Endothelial cell of umbilical vein (primary cell): ENCODE results near the gene HSDL2. TPM values are rescaled to one million over a fixed set of nuclear protein-coding genes. Genes with fewer than 3 reads are reported as not detected.

Source experiments
- BruUV-seq: library from RNA; stranded (reverse); fragments of 400-500 nt; replicated peaks from 2 replicates; lab custom pipeline; 2021; lab: Mats Ljungman, UMichigan
- CTCF ChIA-PET: fragments of 300-600, 350-600 bp; sonication (Branson Sonifier 250); formaldehyde crosslinking; loops from one replicate; lab custom pipeline; 2021; ENCODE audit warnings: antibody characterized with exemption, inconsistent platforms; lab: Charles Lee
- POLR2A ChIA-PET: fragments of 300-600, 350-600 bp; sonication (Branson Sonifier 250); formaldehyde crosslinking; loops from one replicate; lab custom pipeline; 2021; ENCODE audit warnings: antibody characterized with exemption, inconsistent platforms; lab: Charles Lee
- DNase-seq: peaks from one replicate; pipeline ENCODE4 v3.0.0-alpha.2; 2011; ENCODE audit warnings: low read depth, low spot score
- FAIRE-seq: peaks from 2 replicates; lab custom pipeline; 2011; peaks lifted over from hg19 to GRCh38; lab: Jason Lieb, UNC
- H2AFZ ChIP-seq: 2 replicates; pipeline ENCODE4 v1.6.0; 2012; ENCODE audit warnings: low read depth, low read length, control low read depth, inconsistent platforms
- H3K27ac ChIP-seq: 2 replicates; pipeline ENCODE4 v1.5.1; 2011; ENCODE audit warnings: low read depth, mild to moderate bottlenecking, control low read depth, low read length, moderate library complexity; ENCODE audit not compliant: insufficient read depth
- H3K27me3 ChIP-seq, 2 experiments: 2 replicates each; pipeline versions ENCODE4 v1.6.0 to v1.6.1; 2011; ENCODE audit warnings: low read length in 2 of 2, mixed read lengths in 1 of 2; ENCODE audit not compliant: control insufficient read depth in 2 of 2, insufficient read depth in 2 of 2
- H3K36me3 ChIP-seq, 2 experiments: 2 replicates in 1 of 2; 3 replicates in 1 of 2; pipeline ENCODE4 v1.5.1; 2011; ENCODE audit warnings: low read length in 2 of 2, mild to moderate bottlenecking in 1 of 2, moderate library complexity in 1 of 2; ENCODE audit not compliant: control insufficient read depth in 2 of 2, insufficient read depth in 2 of 2; ENCODE audit errors: extremely low read depth in 1 of 2
- H3K4me1 ChIP-seq: 3 replicates; pipeline ENCODE4 v1.5.1; 2011; ENCODE audit warnings: mild to moderate bottlenecking, low read length; ENCODE audit not compliant: control insufficient read depth, insufficient read depth; ENCODE audit errors: extremely low read depth
- H3K4me2 ChIP-seq: 2 replicates; pipeline ENCODE4 v1.6.1; 2011; ENCODE audit warnings: low read length, control low read depth, mixed read lengths; ENCODE audit not compliant: insufficient read depth
- H3K4me3 ChIP-seq, 3 experiments: fragments of 200-600 bp in 1 of 3; sonication (generic), shearing (Covaris generic) in 1 of 3; replicated peaks in 1 of 3; 2 replicates each; pipeline ENCODE4 v1.5.1; 2011 to 2016; ENCODE audit warnings: control low read depth in 3 of 3, low read length in 3 of 3, mild to moderate bottlenecking in 2 of 3, inconsistent platforms in 1 of 3, low read depth in 1 of 3, moderate library complexity in 1 of 3; ENCODE audit not compliant: insufficient read depth in 1 of 3
- H3K79me2 ChIP-seq: 2 replicates; pipeline ENCODE4 v1.6.0; 2012; ENCODE audit warnings: low read length, inconsistent platforms; ENCODE audit not compliant: control insufficient read depth, insufficient read depth
- H3K9ac ChIP-seq: replicated peaks from 2 replicates; pipeline ENCODE3; 2011; ENCODE audit warnings: low read length, control low read depth; ENCODE audit not compliant: insufficient read depth; ENCODE audit errors: extremely low read depth
- H3K9me1 ChIP-seq: replicated peaks from 3 replicates; pipeline ENCODE4 v1.6.0; 2011; ENCODE audit warnings: mild to moderate bottlenecking, low read length; ENCODE audit not compliant: control insufficient read depth, insufficient read depth; ENCODE audit errors: extremely low read depth
- H3K9me3 ChIP-seq: replicated peaks from 2 replicates; pipeline ENCODE4 v1.5.1; 2012; ENCODE audit warnings: low read length, inconsistent platforms; ENCODE audit not compliant: control insufficient read depth, insufficient read depth
- H4K20me1 ChIP-seq: replicated peaks from 2 replicates; pipeline ENCODE3; 2011; ENCODE audit warnings: mild to moderate bottlenecking, low read length; ENCODE audit not compliant: control insufficient read depth, insufficient read depth; ENCODE audit errors: extremely low read depth
- EZH2 ChIP-seq: IDR thresholded peaks from 2 replicates; pipeline ENCODE4 v1.6.1; 2012; ENCODE audit warnings: borderline replicate concordance, low read depth, mild to moderate bottlenecking, moderate library complexity, low read length, inconsistent platforms; ENCODE audit not compliant: severe bottlenecking
- FOS ChIP-seq: IDR thresholded peaks from 2 replicates; pipeline ENCODE4 v1.6.1; 2011; ENCODE audit warnings: mild to moderate bottlenecking, low read length, moderate library complexity, borderline replicate concordance; ENCODE audit not compliant: insufficient read depth
- GATA2 ChIP-seq: IDR thresholded peaks from 2 replicates; pipeline ENCODE4 v1.7.0; 2011; ENCODE audit warnings: low read depth, mild to moderate bottlenecking, moderate library complexity, mixed read lengths, low read length; ENCODE audit not compliant: insufficient read length, insufficient read depth
- JUN ChIP-seq: IDR thresholded peaks from 2 replicates; pipeline ENCODE4 v1.6.1; 2011; ENCODE audit warnings: borderline replicate concordance, low read depth; ENCODE audit not compliant: insufficient read length, insufficient read depth
- MYC ChIP-seq: IDR thresholded peaks from one replicate; pipeline ENCODE4 v1.6.1; 2011; ENCODE audit warnings: mild to moderate bottlenecking, low read depth, low read length
- POLR2A ChIP-seq: IDR thresholded peaks from 2 replicates; pipeline ENCODE4 v1.6.1; 2012; ENCODE audit warnings: low read depth, mild to moderate bottlenecking, control low read depth, low read length
- POLR2AphosphoS5 ChIP-seq: IDR thresholded peaks from 2 replicates; pipeline ENCODE4 v1.6.1; 2012; ENCODE audit warnings: low read depth, mild to moderate bottlenecking, control low read depth, low read length, moderate library complexity; ENCODE audit not compliant: insufficient read depth
- dilution Hi-C: fragments of 300-500 bp; cut with MboI; formaldehyde crosslinking; loops from one replicate; pipeline ENCODE4 v1.15.0; 2019; ENCODE audit warnings: low sequenced_read_pairs; ENCODE audit not compliant: extremely low pct_ligation_motif_present
- intact Hi-C: fragments of 100-400 bp; cut with micrococcal nuclease; formaldehyde crosslinking; loops from one replicate; pipeline ENCODE4 v1.10.0; 2022
- polyA plus RNA-seq, 4 experiments: library from polyadenylated mRNA; depleted of rRNA in 3 of 4; stranded (reverse) in 3 of 4; unstranded in 1 of 4; fragments of >200 nt; gene quantifications; 2 replicates each; pipeline versions ENCODE4 v1.2.1 to v1.2.3, GENCODE V29; 2011 to 2012; ENCODE audit warnings: missing spikeins in 1 of 4
- total RNA-seq: library from RNA; stranded (reverse); gene quantifications from 2 replicates; pipeline ENCODE4 v1.2.3, GENCODE V29; 2021
- TF ChIP-seq, protein P1 (sequence below): IDR thresholded peaks from 2 replicates; pipeline ENCODE4 v1.6.1; 2011; ENCODE audit not compliant: insufficient read depth, insufficient read length
- TF ChIP-seq, protein P2 (sequence below), 2 donors: IDR thresholded peaks; 1 replicate in 1 of 2; 2 replicates in 1 of 2; pipeline ENCODE4 v1.5.1; 2011; ENCODE audit warnings: low read length in 2 of 2, mild to moderate bottlenecking in 2 of 2, moderate library complexity in 2 of 2, control low read depth in 1 of 2, inconsistent platforms in 1 of 2, low read depth in 1 of 2; ENCODE audit not compliant: insufficient read depth in 1 of 2; ENCODE audit errors: extremely low read depth in 1 of 2

The HSDL2 gene
- total and polyA plus RNA-seq, 2 donors (not counting 3 experiments of a cell fraction or from before 2014, with no cell fraction given) = 5.6 to 22.1 TPM

DNA sequence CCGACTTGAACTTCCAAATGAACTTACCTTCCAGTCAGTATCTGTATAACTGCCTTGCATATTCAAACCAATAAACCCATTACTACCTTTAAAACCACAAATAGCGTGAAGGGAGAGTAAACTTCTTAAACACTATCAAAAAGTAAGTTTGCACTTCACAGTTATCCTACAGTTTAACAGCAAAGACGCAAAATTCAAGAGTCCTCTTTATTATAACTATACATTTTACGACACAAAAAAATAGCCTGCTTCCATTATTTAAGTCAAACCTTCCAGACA is 48.3 kb upstream of the HSDL2 start:
- TSS peak; percentile 19 for BruUV-seq
- H3K27me3 ChIP-seq = no peaks in the 10 kb centered on the region
- H3K9me3 ChIP-seq = no peaks in the 10 kb centered on the region
- TF ChIP-seq, protein P1, sequence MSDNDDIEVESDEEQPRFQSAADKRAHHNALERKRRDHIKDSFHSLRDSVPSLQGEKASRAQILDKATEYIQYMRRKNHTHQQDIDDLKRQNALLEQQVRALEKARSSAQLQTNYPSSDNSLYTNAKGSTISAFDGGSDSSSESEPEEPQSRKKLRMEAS = no peak
- TF ChIP-seq GATA2 (no peak), POLR2AphosphoS5 (no peak), EZH2 (no peak), FOS (no peak), MYC (no peak), POLR2A (no peak), JUN (no peak)
- TF ChIP-seq, protein P2, sequence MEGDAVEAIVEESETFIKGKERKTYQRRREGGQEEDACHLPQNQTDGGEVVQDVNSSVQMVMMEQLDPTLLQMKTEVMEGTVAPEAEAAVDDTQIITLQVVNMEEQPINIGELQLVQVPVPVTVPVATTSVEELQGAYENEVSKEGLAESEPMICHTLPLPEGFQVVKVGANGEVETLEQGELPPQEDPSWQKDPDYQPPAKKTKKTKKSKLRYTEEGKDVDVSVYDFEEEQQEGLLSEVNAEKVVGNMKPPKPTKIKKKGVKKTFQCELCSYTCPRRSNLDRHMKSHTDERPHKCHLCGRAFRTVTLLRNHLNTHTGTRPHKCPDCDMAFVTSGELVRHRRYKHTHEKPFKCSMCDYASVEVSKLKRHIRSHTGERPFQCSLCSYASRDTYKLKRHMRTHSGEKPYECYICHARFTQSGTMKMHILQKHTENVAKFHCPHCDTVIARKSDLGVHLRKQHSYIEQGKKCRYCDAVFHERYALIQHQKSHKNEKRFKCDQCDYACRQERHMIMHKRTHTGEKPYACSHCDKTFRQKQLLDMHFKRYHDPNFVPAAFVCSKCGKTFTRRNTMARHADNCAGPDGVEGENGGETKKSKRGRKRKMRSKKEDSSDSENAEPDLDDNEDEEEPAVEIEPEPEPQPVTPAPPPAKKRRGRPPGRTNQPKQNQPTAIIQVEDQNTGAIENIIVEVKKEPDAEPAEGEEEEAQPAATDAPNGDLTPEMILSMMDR (IDR thresholded peaks at IDR 0.05; ENCODE audit: extremely low read depth in 1 of 2, insufficient read depth in 1 of 2, low read depth in 1 of 2, low read length in 2 of 2) = no peak
- H3K27ac ChIP-seq = no peak overlapping the region
- H3K4me3 ChIP-seq = peak overlapping the region in 1 of 3 experiments; percentile 95
- intact Hi-C loops = loop anchor here (5.0 kb wide), 1 partner anchor 104 kb away; no protein-coding TSS in a partner anchor
- no peaks in the 10 kb centered on the region for H3K9me1 ChIP-seq
- FAIRE-seq (no peak), DNase-seq (peak; percentile 11)
- H3K36me3 ChIP-seq = no peaks in the 10 kb centered on the region
- H3K79me2 ChIP-seq = peaks cover 65% of the 10 kb centered on the region
- no peak overlapping the region for H2AFZ ChIP-seq
- H4K20me1 ChIP-seq = peaks cover 2% of the 10 kb centered on the region
- H3K9ac ChIP-seq = no peak overlapping the region
- ChIA-PET CTCF (interaction anchor here (0.7 to 2.8 kb wide), 3 partner anchors 8 to 233 kb away, joined by 3 to 24 read pairs (median 7); no protein-coding TSS in a partner anchor), POLR2A (no interaction called here)
- H3K4me2 ChIP-seq = peak overlapping the region; percentile 88
- dilution Hi-C loops = no loop called here
- peaks cover 26% of the 10 kb centered on the region for H3K4me1 ChIP-seq
